OCI-M2 (cell line): ENCODE data around the gene WDR46.
A peak's percentile ranks its signal among the peaks of the same experiment; 100 is the strongest.
"Not testable (repeated sequence)": the region's sequence is repeated elsewhere in the genome, so short reads cannot be mapped to it uniquely, and the experiment has no call there.

Experiments used
- DNase-seq: peaks from one replicate; lab custom pipeline; 2025; ENCODE audit not compliant: unreplicated experiment; lab: John Stamatoyannopoulos, UW

The WDR46 gene

DNA sequence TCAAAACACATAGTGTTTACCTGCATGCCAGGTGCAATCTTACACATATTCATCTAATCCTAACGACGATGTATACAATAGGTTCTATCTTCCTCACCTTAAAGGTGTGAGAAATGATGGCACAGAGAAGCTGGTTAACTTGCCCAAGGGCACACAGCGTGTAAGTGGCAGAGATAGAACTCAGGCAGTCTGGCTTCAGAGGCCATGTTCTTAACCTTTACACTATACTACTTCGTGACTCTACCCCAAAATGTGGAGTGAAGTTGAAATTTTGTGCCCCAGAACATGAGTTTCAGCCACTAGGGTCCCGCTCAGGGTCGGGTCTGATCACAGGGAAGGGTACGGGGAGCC lies 17.9 kb downstream of the WDR46 start:
- DNase-seq, result no peak

DNA sequence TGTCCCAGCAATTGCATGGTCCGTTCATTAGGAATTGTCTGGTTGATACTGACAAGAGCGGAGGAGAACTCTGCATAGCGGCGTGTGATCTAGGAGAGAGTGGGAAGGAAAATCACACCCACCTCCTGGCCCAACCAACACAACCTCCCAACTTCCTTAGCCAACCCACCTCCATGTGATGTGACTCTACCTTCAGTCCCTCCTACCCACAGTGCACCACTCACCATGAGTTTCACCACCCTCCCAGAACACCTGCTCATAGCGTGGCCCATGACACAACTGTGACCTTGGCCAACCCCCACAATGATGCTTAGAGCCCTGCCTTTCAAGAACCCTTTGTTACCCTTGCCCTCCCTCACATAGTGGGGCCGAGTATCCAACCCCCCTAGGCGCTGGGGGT lies 25.0 kb downstream of the WDR46 start:
- no peak for DNase-seq

DNA sequence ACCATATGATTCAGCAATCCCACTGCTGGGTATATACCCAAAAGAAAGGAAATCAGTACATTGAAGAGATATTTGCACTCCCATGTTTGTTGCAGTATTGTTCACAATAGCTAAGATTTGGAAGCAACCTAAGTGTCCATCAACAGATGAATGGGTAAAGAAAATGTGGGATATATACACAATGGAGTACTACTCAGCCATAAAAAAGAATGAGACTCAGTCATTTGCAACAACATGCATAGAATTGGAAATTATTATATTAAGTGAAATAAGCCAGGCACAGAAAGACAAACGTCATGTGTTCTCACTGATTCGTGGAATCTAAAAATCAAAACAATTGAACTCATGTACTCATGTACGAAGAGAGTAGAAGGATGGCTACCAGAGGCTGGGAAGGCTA lies 26.5 kb downstream of the WDR46 start:
- not testable (repeated sequence) for DNase-seq

DNA sequence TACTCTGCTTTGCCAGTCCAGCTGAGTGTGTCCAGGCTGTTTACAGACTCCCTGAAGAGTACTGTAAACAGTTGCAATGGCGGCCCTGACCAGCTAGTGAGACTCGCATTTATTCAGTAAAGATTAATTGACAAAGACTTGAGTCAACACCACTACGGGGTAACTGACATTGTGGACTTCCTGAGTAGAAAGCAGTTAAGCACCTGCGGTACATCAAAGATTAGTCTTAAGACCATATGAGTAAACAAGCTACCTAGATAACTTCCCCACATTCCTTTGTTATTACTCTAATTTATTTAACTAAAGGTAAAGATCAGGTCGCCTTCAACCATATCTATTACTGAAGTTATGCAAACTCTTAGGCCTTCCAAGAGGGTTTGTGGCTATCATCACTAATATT lies 30.0 kb downstream of the WDR46 start:
- DNase-seq, result no peak

DNA sequence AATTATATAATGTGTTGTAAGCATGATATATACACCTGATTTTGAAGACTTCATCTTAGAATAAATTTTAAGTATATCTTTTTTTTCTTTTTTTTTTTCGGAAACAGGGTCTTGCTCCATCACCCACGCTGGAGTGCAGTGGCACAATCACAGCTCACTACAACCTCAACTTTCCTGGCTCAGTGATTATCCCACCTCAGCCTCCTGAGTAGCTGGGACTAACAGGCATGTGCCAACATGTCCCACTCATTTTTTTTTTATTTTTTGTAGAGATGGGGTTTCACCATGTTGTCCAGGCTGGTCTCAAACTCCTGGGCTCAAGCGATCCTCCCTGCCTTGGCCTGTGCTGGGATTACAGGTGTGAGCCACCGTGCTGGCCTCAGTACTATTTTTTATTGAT lies 34.4 kb downstream of the WDR46 start:
- no peak for DNase-seq

DNA sequence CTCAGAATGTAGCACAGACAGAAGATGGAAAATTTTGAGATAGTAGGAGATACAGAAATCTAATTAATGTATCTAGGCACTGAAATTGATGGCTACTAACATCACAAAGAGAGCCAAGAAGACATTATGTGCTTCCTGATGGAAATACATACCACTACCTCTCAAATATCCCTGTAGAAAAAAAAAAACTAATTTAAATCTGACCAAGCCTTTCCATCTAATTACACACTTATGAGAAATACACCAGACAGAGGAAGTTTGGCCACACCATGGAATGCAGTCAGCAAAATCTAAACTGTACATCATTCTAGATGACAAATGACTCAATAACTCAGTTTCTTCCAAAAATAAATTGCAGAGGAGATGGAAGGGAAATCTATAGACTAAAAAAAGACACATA lies 36.3 kb downstream of the WDR46 start:
- DNase-seq, result no peak

DNA sequence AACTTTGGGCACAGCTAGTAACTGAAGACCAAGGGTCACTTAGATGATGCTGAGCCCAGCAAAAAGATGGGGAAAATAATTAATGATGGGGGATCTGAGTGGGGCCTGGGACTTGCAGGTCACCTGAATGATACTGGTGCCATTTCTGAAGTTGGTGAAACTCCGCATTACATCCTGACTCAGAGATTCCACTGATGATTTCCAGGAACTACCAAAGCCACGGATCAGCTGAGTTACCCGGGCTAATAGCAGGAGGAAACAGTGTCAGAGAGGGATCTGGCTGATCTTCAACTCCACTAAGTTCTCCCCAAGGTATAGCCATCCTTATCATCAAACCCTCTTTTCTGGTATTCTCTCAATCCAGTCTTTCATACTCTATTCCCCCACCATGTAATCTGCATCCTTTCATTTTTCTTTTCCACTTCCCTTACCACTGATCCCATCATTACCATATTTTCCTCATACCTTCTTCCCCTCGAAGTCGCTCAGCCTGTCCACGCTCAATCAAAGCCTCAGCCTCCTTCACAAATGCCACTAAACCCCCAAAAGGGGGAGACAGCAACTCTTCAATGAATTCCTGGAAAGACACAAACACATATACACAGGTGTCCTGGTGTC lies 37.5 kb downstream of the WDR46 start:
- no peak for DNase-seq

DNA sequence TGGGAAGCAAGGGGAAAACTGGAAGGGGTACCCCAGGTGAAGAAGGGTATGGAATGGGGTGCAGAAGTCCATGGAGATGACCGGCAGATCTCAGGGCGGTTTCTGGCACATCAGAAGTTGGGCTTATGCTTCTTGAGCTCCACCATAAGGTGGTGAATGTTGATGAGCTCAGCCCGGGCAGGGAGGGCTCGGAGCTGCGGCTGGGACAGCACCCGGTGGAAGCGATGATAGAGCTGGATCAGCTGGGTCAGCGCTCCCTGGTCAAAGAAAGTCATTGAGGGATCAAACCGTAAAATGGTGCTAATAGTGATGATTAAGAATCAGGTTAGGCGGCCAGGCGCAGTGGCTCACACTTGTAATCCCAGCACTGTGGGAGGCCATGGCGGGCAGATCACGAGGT lies 38.3 kb downstream of the WDR46 start:
- DNase-seq, result no peak

DNA sequence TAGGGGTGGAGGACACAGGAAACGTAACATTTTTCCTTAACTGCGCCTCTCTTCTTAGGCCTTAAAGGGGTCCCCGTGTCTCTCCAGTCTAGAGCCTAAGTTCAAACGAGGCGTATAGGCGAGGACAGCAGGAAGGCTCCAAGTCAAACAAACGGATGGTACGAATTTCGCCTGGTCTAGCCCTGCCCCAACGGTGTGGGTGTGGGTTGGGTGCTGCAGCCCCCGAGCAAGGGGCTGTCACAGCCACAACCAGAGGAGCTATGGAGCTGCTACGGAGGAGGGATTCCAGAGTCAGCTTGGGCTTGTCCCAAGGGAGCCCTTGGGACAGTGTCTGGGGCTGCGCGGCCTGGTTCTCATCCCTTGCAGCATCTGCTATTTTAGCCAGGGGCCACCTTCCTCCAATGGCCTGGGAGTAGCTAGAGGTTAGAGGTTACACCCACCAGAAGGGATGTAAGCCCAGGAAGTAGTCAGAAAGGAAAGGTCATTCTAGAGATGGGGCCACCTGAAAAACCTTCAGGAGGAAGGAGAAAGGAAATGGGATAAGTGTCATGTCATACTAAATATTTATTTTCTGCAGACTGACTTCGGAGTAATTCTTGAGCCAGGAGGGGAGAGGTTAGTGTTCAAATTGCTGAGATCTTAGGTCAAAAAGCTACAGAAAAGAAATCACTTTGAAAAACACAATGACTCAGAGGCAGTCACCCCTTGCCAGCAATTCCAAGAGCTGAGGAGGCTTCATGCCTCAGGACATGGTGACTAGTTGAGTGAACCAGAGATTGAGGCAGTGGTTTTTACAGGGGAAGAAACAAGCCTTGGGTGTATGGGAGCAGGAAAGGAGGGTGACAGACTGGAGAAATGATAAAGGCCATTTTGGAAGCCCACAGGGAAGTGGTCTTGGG lies 39.1 kb downstream of the WDR46 start:
- DNase-seq, result no peak

DNA sequence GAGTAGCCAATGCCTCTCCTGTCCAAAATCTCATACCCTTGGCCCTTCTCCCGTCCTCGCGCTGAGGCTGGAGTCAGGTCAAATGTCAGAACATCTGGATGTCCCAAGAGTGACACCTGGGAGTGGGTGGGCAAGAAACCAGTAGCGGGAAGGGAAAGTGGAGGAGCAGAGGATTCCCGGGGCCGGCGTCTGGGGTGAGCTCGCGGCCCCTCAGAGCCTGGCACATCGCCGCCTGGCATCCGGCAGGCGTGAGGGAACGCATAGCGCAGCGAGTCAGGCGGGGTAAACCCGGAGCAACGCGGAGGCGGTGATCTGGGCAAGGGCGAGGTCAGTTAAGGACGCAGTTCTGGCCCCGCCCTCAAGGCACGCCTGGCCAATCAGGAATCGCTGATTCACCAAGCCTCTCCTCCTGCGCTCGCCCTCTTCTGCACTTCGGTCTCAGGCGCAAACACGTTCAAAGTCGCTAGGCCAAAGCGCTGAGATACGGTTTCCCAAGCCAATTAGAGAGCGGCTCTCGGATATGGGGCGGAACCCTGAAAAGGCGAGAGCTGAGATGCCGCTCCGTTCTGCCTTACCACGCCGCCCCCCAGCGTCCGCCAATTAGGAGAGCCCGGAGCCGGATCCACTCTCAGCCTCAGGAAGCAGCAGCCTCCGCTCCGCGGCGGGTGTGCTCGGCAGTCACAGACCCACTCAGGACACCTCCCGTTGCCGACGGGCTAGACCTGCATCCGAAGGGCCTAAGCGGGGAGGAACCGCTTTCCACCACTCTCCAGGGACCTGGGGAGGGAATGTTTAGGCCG lies 39.9 kb downstream of the WDR46 start:
- DNase-seq, result peak; percentile 95

DNA sequence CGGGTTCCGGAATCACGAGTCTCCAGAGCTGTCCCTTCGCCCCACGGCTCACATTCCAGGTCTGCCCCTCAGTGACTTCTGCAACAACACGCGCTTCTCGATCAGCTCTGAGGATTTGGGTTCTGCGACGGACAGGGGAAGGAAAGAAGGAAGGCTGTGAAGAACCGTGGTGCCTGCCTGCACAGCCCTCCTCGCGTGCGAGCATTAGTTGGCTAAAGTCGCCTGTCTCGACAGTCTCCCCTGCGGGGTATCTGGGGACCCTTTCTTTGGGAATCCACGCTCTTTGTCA lies 40.5 kb downstream of the WDR46 start:
- DNase-seq, result no peak

DNA sequence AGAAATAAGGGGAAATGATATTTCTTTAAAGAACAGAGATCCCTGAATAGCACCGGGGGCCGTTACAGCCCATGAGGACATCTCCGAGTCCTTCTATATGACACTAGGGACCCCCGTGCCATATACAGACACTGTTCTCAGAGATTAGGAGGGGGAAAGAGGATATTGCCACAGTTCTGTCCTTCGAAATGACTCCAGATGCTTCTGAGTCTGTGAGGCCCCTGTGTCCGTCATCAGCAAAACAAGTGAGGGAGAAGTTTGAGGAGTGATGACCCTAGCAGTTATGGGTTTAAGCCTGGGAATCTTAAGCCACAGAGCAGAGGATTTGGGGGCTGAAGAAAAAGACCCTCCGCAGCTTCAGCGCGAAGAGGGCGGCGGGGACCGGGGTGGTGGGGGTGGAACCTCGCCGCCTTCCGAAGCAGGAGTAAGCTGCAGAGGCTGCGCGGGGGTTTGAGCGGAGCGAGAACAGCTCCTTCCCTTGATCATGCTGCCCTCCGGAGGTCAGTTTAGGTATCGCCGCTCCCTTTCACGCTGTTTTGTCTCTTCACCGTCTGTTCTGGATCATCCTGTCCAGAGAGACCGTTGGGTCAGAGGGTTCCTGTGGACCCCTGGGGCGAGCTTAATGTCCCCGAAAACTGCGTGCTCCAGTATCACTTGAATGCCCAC lies 40.9 kb downstream of the WDR46 start:
- DNase-seq, result peak; percentile 97

DNA sequence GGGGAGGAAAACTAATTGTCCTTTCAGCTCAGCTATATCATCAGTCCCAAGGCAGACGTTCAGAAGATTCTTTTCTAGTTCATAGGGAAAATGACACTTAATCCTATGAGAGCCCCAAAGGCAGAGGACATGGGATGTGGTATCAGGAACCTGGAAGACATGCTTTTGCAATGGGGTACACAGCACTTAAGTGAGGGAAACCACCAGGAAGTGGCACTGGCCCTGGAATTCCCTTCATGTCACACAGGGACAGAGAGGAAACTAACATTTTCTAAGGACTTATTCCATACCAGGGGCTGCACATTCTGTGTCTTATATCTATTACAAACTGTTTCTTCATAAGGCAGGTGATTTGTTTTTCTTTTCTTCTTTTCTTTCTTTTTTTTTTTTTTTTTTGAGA lies 45.6 kb downstream of the WDR46 start:
- no peak for DNase-seq

DNA sequence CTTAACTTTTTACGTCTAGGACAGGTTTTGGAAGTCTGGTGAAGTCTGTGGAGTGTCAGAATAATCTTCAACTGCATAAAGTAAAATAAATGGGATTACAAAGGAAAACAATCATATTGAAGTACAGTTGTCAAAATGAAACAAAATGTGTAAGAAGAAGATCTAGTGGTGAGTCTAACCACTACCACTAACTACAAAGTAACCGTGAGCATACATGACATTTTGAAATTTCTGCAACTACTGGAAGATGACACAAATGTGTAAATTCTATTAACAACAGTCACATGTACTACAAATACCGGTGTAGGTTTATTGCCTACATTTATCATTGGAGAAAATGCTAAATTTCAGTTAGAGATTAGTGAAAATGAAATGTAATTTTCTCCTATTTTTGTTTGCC lies 47.1 kb downstream of the WDR46 start:
- no peak for DNase-seq

DNA sequence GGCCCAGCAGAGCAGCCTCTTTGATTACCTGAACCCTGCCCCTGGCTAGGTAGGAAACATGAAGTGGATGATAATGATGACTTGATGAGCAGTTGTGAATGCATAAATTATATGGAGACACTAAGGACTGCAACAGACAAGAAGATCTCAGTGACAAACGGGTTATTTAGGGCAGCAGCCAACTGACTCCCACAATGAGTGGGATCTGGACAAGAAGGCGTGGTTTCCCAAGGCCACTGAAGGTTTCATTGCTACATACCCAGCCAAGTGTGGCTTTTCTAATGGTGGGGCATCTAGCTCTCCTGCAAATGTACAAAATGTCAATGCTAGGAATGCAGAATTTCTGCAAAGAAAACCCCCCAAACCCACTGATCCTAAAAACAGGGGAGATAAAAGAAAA lies 51.3 kb downstream of the WDR46 start:
- DNase-seq, result no peak

DNA sequence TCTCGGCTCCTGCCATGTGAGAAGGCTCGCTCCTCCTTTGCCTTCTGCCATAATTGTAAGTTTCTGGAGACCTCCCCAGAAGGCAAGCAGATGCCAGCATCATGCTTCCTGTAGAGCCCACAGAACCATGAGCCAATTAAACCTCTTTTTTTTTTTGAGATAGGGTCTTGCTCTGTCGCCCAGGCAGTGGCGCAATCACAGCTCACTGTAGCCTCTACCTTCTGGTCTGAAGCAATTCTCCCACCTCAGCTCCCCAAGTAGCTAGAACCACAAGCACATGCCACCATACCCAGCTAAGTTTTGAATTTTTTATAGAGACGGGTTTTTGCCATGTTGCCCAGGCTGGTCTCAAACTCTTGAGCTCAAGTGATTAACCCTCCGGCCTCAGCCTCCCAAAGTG lies 52.2 kb downstream of the WDR46 start:
- no peak for DNase-seq

DNA sequence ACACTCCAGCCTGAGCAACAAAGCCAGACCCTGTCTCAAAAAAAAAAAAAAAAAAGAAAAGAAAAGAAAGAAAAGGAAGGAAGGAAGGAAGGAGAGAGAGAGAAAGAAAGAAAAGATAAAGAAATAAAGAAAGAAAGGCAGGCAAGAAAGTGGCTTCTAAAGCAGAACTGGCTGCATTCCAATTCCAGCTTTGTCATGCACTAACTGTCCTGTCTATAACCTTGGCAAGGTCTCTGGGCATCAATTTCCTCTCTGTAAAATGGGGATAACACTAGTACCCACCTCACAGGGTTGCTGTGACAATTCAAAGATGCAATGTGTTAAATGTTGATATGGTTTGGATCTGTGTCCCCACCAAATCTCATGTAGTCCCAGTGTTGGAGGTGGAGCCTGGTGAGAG lies 52.7 kb downstream of the WDR46 start:
- no peak for DNase-seq

DNA sequence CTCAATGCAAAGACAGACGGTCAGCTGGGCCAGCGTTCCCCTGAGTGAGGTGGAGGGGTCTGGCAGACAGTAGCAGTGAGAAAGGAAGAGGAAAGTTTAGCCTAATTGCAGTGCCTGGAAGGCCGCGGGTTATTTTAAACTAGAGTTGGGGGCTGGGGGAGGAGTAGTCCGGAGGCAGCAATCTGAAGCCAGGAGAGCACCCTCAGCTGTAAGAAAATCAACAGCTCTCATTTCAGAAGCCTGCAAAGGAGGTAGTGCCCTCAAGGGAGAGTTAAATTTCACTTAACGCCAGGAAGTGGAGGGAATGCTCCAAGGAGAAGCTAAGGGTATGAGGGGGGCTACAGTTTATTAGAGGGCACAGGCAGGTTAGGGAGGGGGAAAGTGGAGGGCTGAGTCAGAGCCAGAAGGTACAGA lies 53.8 kb downstream of the WDR46 start:
- no peak for DNase-seq
